Measurements from ENCODE around the gene PRPF40A. TPM values are rescaled to one million over a fixed set of nuclear protein-coding genes. Genes with fewer than 3 reads are reported as not detected.

PRPF40A gene
- total RNA-seq, 1 experiment from 2014 or later: 127 TPM

- Mint-ChIP-seq H3K27ac (ENCODE audit: unreplicated experiment) (no peak overlapping the region), H3K27me3 (ENCODE audit: insufficient read depth, unreplicated experiment) (no peaks in the 10 kb centered on the region), H3K4me3 (ENCODE audit: unreplicated experiment) (no peak overlapping the region), H3K36me3 (ENCODE audit: insufficient read depth, unreplicated experiment) (peaks cover 73% of the 10 kb centered on the region), H3K9me3 (ENCODE audit: unreplicated experiment) (no peaks in the 10 kb centered on the region), H3K4me1 (ENCODE audit: low read depth, unreplicated experiment) (no peaks in the 10 kb centered on the region)
- Histone ChIP-seq H3K9me3 (no peaks in the 10 kb centered on the region), H3K4me3 (ENCODE audit: low read depth, low read length) (no peak overlapping the region), H3K36me3 (ENCODE audit: control insufficient read depth, insufficient read depth, low read length) (no peaks in the 10 kb centered on the region; the same call in none of the 2 replicates), H3K27me3 (replicated peaks; ENCODE audit: control insufficient read depth, insufficient read depth, low read length) (no peaks in the 10 kb centered on the region), H3K4me1 (no peaks in the 10 kb centered on the region)
- POLR2A ChIA-PET: interaction anchor here (0.6 kb wide), 1 partner anchor 475 kb away, joined by 3 read pairs; no protein-coding TSS in a partner anchor
- CTCF ChIA-PET: interaction anchor here (1.2 kb wide), 1 partner anchor 471 kb away, joined by 4 read pairs; the partner anchor contains the start of gene STAM2
- no peak for TF ChIP-seq CTCF (IDR thresholded peaks at IDR 0.05; ENCODE audit: insufficient read depth in 1 of 2, low read depth in 1 of 2, low read length in 1 of 2, severe bottlenecking in 1 of 2, unreplicated experiment in 1 of 2)
- intact Hi-C loops (cut with micrococcal nuclease; ENCODE audit: unreplicated experiment): no loop called here
- no TSS peak for BruUV-seq (replicated peaks)
- no peak for DNase-seq
These were observed 70.5 kb downstream of the PRPF40A start for GRCh38 chr2:152646775-152647174.

GRCh38 chr2:152646264-152646663 is 71.0 kb downstream of the PRPF40A start:
- no peak for TF ChIP-seq CTCF (IDR thresholded peaks at IDR 0.05; ENCODE audit: insufficient read depth in 1 of 2, low read depth in 1 of 2, low read length in 1 of 2, severe bottlenecking in 1 of 2, unreplicated experiment in 1 of 2)
- DNase-seq: no peak
- Mint-ChIP-seq H3K4me1 (ENCODE audit: low read depth, unreplicated experiment) (no peaks in the 10 kb centered on the region), H3K36me3 (ENCODE audit: insufficient read depth, unreplicated experiment) (peaks cover 73% of the 10 kb centered on the region), H3K4me3 (ENCODE audit: unreplicated experiment) (no peak overlapping the region), H3K27me3 (ENCODE audit: insufficient read depth, unreplicated experiment) (no peaks in the 10 kb centered on the region), H3K27ac (ENCODE audit: unreplicated experiment) (no peak overlapping the region), H3K9me3 (ENCODE audit: unreplicated experiment) (no peaks in the 10 kb centered on the region)
- Histone ChIP-seq H3K27me3 (replicated peaks; ENCODE audit: control insufficient read depth, insufficient read depth, low read length) (no peaks in the 10 kb centered on the region), H3K9me3 (no peaks in the 10 kb centered on the region), H3K4me1 (no peaks in the 10 kb centered on the region), H3K4me3 (ENCODE audit: low read depth, low read length) (no peak overlapping the region), H3K36me3 (ENCODE audit: control insufficient read depth, insufficient read depth, low read length) (peaks cover under 1% of the 10 kb centered on the region)
- ChIA-PET POLR2A (no interaction called here), CTCF (no interaction called here)
- intact Hi-C loops (cut with micrococcal nuclease; ENCODE audit: unreplicated experiment): no loop called here
- no TSS peak for BruUV-seq (replicated peaks)

GRCh38 chr2:152644189-152644873 is 72.9 kb downstream of the PRPF40A start:
- H3K4me3 Mint-ChIP-seq (ENCODE audit: unreplicated experiment): no peak overlapping the region
- Histone ChIP-seq H3K27me3 (replicated peaks; ENCODE audit: control insufficient read depth, insufficient read depth, low read length) (no peaks in the 10 kb centered on the region), H3K4me3 (ENCODE audit: low read depth, low read length) (no peak overlapping the region), H3K36me3 (ENCODE audit: control insufficient read depth, insufficient read depth, low read length) (peaks cover 1% of the 10 kb centered on the region), H3K9me3 (no peaks in the 10 kb centered on the region), H3K4me1 (no peaks in the 10 kb centered on the region)
- ChIA-PET POLR2A (no interaction called here), CTCF (no interaction called here)
- no TSS peak for BruUV-seq (replicated peaks)
- H3K27me3 Mint-ChIP-seq (ENCODE audit: insufficient read depth, unreplicated experiment): no peaks in the 10 kb centered on the region
- intact Hi-C loops (cut with micrococcal nuclease; ENCODE audit: unreplicated experiment): no loop called here
- H3K27ac Mint-ChIP-seq (ENCODE audit: unreplicated experiment): no peak overlapping the region
- DNase-seq: no peak
- H3K36me3 Mint-ChIP-seq (ENCODE audit: insufficient read depth, unreplicated experiment): peaks cover 82% of the 10 kb centered on the region
- TF ChIP-seq CTCF (IDR thresholded peaks at IDR 0.05; ENCODE audit: insufficient read depth in 1 of 2, low read depth in 1 of 2, low read length in 1 of 2, severe bottlenecking in 1 of 2, unreplicated experiment in 1 of 2): no peak
- no peaks in the 10 kb centered on the region for H3K9me3 Mint-ChIP-seq (ENCODE audit: unreplicated experiment)
- no peaks in the 10 kb centered on the region for H3K4me1 Mint-ChIP-seq (ENCODE audit: low read depth, unreplicated experiment)
